ENCODE results near the gene NAT9. TPM values are rescaled to one million over a fixed set of nuclear protein-coding genes. Genes with fewer than 3 reads are reported as not detected.

Gene NAT9
- total RNA-seq, 1 donor from 2014 or later: 50.1 TPM

DNA sequence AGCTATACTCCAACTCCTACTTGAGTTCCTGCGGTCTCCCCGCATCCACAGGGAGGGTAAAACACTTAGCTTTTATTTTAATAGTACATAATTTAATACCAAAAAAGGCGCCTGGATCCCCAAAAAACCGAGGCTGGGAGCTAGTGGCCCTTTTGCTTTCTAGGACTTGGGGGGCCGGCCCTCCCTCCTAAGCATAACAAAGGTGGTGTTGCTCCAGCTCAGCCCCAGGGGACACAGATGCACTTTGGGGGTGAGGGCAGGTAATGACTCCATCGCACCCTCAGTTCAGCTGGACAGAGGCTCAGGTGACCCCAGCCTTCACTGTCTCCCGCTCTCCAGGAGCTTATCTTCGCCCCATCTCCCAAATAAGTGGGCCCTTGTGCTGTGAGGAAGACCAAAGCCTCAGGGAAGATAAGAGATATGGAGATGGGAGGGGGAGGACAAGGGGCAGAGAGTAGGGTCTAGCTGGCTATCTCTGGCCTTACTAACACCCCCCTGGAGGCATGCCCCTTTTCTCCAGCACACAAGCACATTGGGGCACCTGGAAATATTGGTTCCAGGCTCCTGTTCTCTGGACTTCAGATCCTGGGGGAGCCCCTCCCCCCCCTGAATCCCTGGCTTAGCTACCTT lies 30.5 kb downstream of the NAT9 start:
- H3K4me1 Mint-ChIP-seq (ENCODE audit: unreplicated experiment): peaks cover 56% of the 10 kb centered on the region
- H3K27ac Mint-ChIP-seq (ENCODE audit: unreplicated experiment): no peak overlapping the region
- peaks cover 17% of the 10 kb centered on the region for H3K27me3 Mint-ChIP-seq (ENCODE audit: unreplicated experiment)
- H3K4me3 Mint-ChIP-seq (ENCODE audit: unreplicated experiment): no peak overlapping the region
- H3K9me3 Mint-ChIP-seq (ENCODE audit: unreplicated experiment): no peaks in the 10 kb centered on the region
- TF ChIP-seq, protein P1, sequence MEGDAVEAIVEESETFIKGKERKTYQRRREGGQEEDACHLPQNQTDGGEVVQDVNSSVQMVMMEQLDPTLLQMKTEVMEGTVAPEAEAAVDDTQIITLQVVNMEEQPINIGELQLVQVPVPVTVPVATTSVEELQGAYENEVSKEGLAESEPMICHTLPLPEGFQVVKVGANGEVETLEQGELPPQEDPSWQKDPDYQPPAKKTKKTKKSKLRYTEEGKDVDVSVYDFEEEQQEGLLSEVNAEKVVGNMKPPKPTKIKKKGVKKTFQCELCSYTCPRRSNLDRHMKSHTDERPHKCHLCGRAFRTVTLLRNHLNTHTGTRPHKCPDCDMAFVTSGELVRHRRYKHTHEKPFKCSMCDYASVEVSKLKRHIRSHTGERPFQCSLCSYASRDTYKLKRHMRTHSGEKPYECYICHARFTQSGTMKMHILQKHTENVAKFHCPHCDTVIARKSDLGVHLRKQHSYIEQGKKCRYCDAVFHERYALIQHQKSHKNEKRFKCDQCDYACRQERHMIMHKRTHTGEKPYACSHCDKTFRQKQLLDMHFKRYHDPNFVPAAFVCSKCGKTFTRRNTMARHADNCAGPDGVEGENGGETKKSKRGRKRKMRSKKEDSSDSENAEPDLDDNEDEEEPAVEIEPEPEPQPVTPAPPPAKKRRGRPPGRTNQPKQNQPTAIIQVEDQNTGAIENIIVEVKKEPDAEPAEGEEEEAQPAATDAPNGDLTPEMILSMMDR (IDR thresholded peaks at IDR 0.05; ENCODE audit: unreplicated experiment): no peak
- no peak for DNase-seq (ENCODE audit: low spot score)
- H3K36me3 Mint-ChIP-seq (ENCODE audit: low read depth, unreplicated experiment): no peaks in the 10 kb centered on the region

DNA sequence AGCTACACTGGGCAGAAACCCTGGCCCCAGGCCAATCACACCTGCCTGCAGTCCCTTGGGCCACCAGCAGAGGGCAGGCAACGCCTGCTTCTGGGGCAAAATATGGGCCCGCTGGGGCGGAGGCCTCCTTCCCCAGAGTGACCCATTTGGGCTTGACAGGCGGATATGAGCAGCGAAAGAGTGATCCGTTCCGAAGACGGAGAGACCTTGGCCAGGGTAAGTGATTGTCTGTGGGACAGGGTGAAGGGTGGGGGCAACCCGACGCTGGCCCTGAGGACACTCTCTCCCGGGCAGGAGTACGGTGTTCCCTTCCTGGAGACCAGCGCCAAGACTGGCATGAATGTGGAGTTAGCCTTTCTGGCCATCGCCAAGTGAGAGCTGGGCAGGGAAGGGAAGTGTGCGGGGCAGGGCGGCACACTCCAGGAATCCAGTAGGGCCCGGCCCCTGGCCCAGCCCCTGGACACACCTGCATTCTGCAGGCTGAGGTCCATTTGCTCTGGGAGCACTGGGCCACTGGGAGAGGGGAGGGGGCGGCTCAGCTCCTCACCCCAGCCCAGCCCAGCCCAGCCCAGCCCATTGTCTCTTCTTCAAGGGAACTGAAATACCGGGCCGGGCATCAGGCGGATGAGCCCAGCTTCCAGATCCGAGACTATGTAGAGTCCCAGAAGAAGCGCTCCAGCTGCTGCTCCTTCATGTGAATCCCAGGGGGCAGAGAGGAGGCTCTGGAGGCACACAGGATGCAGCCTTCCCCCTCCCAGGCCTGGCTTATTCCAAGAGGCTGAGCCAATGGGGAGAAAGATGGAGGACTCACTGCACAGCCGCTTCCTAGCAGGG lies 31.2 kb downstream of the NAT9 start:
- H3K4me3 Mint-ChIP-seq (ENCODE audit: unreplicated experiment): no peak overlapping the region
- DNase-seq (ENCODE audit: low spot score): peak; percentile 90
- no peak overlapping the region for H3K27ac Mint-ChIP-seq (ENCODE audit: unreplicated experiment)
- no peaks in the 10 kb centered on the region for H3K36me3 Mint-ChIP-seq (ENCODE audit: low read depth, unreplicated experiment)
- peaks cover 54% of the 10 kb centered on the region for H3K4me1 Mint-ChIP-seq (ENCODE audit: unreplicated experiment)
- TF ChIP-seq, protein P1 (IDR thresholded peaks at IDR 0.05; ENCODE audit: unreplicated experiment): peak; percentile 100
- H3K27me3 Mint-ChIP-seq (ENCODE audit: unreplicated experiment): peaks cover 11% of the 10 kb centered on the region
- H3K9me3 Mint-ChIP-seq (ENCODE audit: unreplicated experiment): no peaks in the 10 kb centered on the region

DNA sequence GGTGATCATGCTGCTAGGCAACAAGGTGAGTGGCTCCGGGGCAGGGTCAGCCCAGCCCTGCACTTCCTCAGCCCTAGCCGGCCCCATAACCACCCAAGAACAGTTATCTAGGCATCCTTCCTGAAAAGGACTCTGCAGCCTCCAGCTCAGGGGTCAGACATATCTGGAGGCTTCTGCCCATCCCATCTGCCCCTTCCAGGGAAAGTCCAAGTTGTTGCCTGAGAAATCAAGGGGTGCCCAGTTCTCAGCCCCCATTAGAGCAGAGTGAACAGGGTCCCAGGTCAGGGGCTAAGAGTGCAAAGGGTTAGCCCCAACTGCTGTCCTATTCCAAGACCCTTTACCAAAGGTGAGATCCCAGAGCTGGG lies 31.8 kb downstream of the NAT9 start:
- H3K36me3 Mint-ChIP-seq (ENCODE audit: low read depth, unreplicated experiment): no peaks in the 10 kb centered on the region
- DNase-seq (ENCODE audit: low spot score): no peak
- no peak overlapping the region for H3K4me3 Mint-ChIP-seq (ENCODE audit: unreplicated experiment)
- H3K4me1 Mint-ChIP-seq (ENCODE audit: unreplicated experiment): peaks cover 49% of the 10 kb centered on the region
- TF ChIP-seq, protein P1 (IDR thresholded peaks at IDR 0.05; ENCODE audit: unreplicated experiment): no peak
- no peaks in the 10 kb centered on the region for H3K9me3 Mint-ChIP-seq (ENCODE audit: unreplicated experiment)
- H3K27ac Mint-ChIP-seq (ENCODE audit: unreplicated experiment): no peak overlapping the region
- H3K27me3 Mint-ChIP-seq (ENCODE audit: unreplicated experiment): peaks cover 8% of the 10 kb centered on the region

DNA sequence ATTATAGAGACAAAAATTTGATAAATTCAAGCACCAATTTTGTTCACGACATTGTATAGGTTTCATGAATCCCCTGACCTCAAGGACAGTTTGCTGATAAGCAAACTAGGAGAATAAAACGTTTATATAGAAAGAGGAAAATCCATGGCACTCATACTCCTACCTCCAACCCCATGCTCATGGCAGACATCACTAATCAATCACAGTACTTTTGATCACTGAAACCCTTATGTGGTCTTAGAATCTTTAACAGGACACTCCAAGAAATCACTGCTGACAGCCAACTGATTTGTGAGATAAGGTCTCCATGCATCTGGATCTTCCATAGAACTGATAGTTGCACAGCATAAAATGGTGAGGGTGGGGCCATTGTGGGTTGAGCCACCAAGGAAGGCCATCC lies 32.4 kb downstream of the NAT9 start:
- TF ChIP-seq, protein P1 (IDR thresholded peaks at IDR 0.05; ENCODE audit: unreplicated experiment): no peak
- H3K4me3 Mint-ChIP-seq (ENCODE audit: unreplicated experiment): no peak overlapping the region
- peaks cover 10% of the 10 kb centered on the region for H3K27me3 Mint-ChIP-seq (ENCODE audit: unreplicated experiment)
- H3K36me3 Mint-ChIP-seq (ENCODE audit: low read depth, unreplicated experiment): no peaks in the 10 kb centered on the region
- H3K27ac Mint-ChIP-seq (ENCODE audit: unreplicated experiment): peak overlapping the region; percentile 33
- peaks cover 52% of the 10 kb centered on the region for H3K4me1 Mint-ChIP-seq (ENCODE audit: unreplicated experiment)
- no peak for DNase-seq (ENCODE audit: low spot score)
- H3K9me3 Mint-ChIP-seq (ENCODE audit: unreplicated experiment): no peaks in the 10 kb centered on the region

DNA sequence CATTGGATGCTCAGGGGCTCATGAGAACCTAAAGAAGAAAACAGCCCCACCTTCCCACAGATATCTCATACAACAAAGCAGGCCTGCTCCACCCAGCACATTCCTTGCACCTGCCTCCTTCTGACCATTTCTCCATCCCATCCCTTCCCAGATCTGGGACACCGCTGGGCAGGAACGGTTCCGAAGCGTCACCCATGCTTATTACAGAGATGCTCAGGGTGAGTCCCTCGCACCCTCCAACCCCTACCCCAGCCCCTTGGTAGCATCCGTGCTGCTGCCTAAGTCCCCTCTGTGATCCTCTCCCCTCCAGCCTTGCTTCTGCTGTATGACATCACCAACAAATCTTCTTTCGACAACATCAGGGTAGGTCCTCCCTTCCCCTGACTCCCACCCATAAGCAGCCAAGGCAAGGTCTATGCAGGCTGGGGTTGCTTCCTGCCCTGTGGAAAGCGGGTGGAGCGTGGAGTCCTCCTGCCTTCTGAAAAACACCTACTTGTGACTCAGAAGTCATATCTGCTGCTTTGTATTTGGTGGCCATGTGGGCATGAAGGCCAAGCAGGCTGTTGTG lies 33.1 kb downstream of the NAT9 start:
- H3K27ac Mint-ChIP-seq (ENCODE audit: unreplicated experiment): peak overlapping the region; percentile 61
- H3K27me3 Mint-ChIP-seq (ENCODE audit: unreplicated experiment): peaks cover 10% of the 10 kb centered on the region
- no peaks in the 10 kb centered on the region for H3K36me3 Mint-ChIP-seq (ENCODE audit: low read depth, unreplicated experiment)
- no peak for DNase-seq (ENCODE audit: low spot score)
- H3K4me1 Mint-ChIP-seq (ENCODE audit: unreplicated experiment): peaks cover 54% of the 10 kb centered on the region
- no peak overlapping the region for H3K4me3 Mint-ChIP-seq (ENCODE audit: unreplicated experiment)
- no peaks in the 10 kb centered on the region for H3K9me3 Mint-ChIP-seq (ENCODE audit: unreplicated experiment)
- TF ChIP-seq, protein P1 (IDR thresholded peaks at IDR 0.05; ENCODE audit: unreplicated experiment): no peak
